Measurements from ENCODE around the gene PLA2G4E. TPM values are rescaled to one million over a fixed set of nuclear protein-coding genes. Genes with fewer than 3 reads are reported as not detected.

PLA2G4E gene
- total and polyA plus RNA-seq, 2 of the 13 experiments (the other 11 are each of a cell fraction or from before 2014, with no cell fraction given), result not detected

DNA sequence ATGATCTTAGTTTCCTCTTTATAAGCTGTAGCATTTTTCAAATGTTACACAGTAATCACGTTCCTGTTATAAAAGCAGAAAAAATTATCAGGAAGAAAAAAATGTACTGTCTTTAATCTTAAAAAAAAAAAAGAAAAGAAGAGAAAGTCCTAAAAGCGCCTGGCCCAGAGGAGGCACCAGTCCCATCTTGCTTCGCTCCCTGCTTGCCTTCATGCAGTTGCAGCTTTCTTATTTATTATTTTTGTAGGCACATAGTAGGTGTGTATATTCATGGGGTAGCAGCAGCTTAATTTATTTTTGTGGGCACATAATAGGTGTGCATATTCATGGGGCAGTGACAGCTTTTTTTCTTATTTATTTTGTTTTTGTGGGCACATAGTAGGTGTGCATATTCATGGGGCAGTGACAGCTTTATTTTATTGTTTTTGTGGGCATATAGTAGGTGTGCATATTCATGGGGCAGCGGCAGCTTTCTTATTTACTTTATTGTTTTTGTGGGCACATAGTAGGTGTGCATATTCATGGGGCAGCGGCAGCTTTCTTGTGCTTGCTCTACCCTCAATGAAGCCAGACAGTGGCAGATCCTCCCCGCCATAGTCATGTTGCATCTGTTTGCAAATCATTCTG lies 43.0 kb downstream of the PLA2G4E start:
- intact Hi-C loops (cut with micrococcal nuclease; ENCODE audit: unreplicated experiment), result no loop called here
- CTCF ChIA-PET (ENCODE audit: low intra/inter-chr PET ratio, low total read pairs), result no interaction called here

DNA sequence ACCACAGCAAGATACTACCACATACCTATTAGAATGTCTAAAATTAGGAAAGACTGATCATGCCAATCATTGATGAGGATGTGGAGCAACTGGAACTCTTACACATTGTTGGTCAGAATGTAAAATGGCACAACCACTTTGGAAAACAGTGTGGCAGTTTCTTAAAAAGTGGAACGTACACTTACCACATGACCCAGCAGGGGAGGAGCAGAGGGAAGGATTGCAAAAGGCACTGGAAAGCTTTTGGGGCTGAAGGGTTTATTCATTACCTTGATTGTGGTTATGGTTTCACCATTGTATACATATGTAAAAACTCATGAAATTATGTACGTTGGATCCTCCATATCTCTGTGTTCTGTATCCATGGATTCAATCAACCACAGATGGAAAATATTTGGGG lies 45.2 kb downstream of the PLA2G4E start:
- BruUV-seq (replicated peaks), result no TSS peak
- DNase-seq (ENCODE audit: low spot score) (no peak), ATAC-seq (no peak), FAIRE-seq (no peak)
- Histone ChIP-seq H3K27ac (ENCODE audit: extremely low read length, insufficient read depth, low read length) (no peak overlapping the region), H3K79me2 (ENCODE audit: insufficient read depth, low read length) (no peaks in the 10 kb centered on the region), H3K9me3 (ENCODE audit: low read length) (no peaks in the 10 kb centered on the region), H3K4me3 (replicated peaks in 1 of 3; ENCODE audit: insufficient read depth in 1 of 3, low read depth in 2 of 3, low read length in 3 of 3) (no peak overlapping the region), H3K4me1 (ENCODE audit: insufficient read depth, low read length) (peaks cover 28% of the 10 kb centered on the region), H3K27me3 (ENCODE audit: control insufficient read depth in 1 of 2, insufficient read depth in 2 of 2, low read length in 2 of 2) (peaks cover 0 to 12% of the 10 kb centered on the region in 2 experiments; a peak in 3 of 5 replicates), H3K4me2 (ENCODE audit: low read depth, low read length) (no peak overlapping the region), H3K36me3 (replicated peaks in 1 of 2; ENCODE audit: control insufficient read depth in 1 of 2, insufficient read depth in 2 of 2, low read length in 2 of 2) (no peaks in the 10 kb centered on the region), H2AFZ (ENCODE audit: low read length) (no peak overlapping the region), H4K20me1 (ENCODE audit: insufficient read depth, low read length) (no peaks in the 10 kb centered on the region), H3K9ac (ENCODE audit: insufficient read depth, low read depth, low read length) (no peak overlapping the region)
- ChIA-PET POLR2A (no interaction called here), CTCF (ENCODE audit: low intra/inter-chr PET ratio, low total read pairs) (no interaction called here)
- intact Hi-C loops (cut with micrococcal nuclease; ENCODE audit: unreplicated experiment), result no loop called here
- in situ Hi-C loops (cut with HindIII; ENCODE audit: extremely low pct_ligation_motif_present, low pct_unique_long_range_greater_than_20kb), result no loop called here
- 9% methylated on average over 2 of the region's 2 CpGs for WGBS (ENCODE audit: low lambda C conversion rate)
- TF ChIP-seq, protein P1, sequence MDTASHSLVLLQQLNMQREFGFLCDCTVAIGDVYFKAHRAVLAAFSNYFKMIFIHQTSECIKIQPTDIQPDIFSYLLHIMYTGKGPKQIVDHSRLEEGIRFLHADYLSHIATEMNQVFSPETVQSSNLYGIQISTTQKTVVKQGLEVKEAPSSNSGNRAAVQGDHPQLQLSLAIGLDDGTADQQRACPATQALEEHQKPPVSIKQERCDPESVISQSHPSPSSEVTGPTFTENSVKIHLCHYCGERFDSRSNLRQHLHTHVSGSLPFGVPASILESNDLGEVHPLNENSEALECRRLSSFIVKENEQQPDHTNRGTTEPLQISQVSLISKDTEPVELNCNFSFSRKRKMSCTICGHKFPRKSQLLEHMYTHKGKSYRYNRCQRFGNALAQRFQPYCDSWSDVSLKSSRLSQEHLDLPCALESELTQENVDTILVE (CRISPR knock-in tag; IDR thresholded peaks at IDR 0.05), result no peak
- TF ChIP-seq TSC22D2 (CRISPR knock-in tag; IDR thresholded peaks at IDR 0.05; ENCODE audit: borderline replicate concordance) (no peak), GTF2F1 (IDR thresholded peaks at IDR 0.05; ENCODE audit: low read length) (no peak), NFE2 (CRISPR knock-in tag; IDR thresholded peaks at IDR 0.05) (no peak), MTF1 (CRISPR knock-in tag; IDR thresholded peaks at IDR 0.05) (no peak), PHF8 (CRISPR knock-in tag; IDR thresholded peaks at IDR 0.05) (no peak)
- TF ChIP-seq, protein P2, sequence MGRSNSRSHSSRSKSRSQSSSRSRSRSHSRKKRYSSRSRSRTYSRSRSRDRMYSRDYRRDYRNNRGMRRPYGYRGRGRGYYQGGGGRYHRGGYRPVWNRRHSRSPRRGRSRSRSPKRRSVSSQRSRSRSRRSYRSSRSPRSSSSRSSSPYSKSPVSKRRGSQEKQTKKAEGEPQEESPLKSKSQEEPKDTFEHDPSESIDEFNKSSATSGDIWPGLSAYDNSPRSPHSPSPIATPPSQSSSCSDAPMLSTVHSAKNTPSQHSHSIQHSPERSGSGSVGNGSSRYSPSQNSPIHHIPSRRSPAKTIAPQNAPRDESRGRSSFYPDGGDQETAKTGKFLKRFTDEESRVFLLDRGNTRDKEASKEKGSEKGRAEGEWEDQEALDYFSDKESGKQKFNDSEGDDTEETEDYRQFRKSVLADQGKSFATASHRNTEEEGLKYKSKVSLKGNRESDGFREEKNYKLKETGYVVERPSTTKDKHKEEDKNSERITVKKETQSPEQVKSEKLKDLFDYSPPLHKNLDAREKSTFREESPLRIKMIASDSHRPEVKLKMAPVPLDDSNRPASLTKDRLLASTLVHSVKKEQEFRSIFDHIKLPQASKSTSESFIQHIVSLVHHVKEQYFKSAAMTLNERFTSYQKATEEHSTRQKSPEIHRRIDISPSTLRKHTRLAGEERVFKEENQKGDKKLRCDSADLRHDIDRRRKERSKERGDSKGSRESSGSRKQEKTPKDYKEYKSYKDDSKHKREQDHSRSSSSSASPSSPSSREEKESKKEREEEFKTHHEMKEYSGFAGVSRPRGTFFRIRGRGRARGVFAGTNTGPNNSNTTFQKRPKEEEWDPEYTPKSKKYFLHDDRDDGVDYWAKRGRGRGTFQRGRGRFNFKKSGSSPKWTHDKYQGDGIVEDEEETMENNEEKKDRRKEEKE (IDR thresholded peaks at IDR 0.05), result no peak
- TF ChIP-seq, protein P3, sequence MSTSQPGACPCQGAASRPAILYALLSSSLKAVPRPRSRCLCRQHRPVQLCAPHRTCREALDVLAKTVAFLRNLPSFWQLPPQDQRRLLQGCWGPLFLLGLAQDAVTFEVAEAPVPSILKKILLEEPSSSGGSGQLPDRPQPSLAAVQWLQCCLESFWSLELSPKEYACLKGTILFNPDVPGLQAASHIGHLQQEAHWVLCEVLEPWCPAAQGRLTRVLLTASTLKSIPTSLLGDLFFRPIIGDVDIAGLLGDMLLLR (CRISPR knock-in tag; IDR thresholded peaks at IDR 0.05), result no peak
- TF ChIP-seq, protein P4, sequence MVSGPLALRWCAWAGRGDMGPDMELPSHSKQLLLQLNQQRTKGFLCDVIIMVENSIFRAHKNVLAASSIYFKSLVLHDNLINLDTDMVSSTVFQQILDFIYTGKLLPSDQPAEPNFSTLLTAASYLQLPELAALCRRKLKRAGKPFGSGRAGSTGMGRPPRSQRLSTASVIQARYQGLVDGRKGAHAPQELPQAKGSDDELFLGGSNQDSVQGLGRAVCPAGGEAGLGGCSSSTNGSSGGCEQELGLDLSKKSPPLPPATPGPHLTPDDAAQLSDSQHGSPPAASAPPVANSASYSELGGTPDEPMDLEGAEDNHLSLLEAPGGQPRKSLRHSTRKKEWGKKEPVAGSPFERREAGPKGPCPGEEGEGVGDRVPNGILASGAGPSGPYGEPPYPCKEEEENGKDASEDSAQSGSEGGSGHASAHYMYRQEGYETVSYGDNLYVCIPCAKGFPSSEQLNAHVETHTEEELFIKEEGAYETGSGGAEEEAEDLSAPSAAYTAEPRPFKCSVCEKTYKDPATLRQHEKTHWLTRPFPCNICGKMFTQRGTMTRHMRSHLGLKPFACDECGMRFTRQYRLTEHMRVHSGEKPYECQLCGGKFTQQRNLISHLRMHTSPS (CRISPR knock-in tag; IDR thresholded peaks at IDR 0.05; ENCODE audit: low read depth), result no peak

More for the DNA sequence above, 43.0 kb downstream of the PLA2G4E start:
- Histone ChIP-seq H3K27me3 (ENCODE audit: control insufficient read depth in 1 of 2, insufficient read depth in 2 of 2, low read length in 2 of 2) (peaks cover 0 to 25% of the 10 kb centered on the region in 2 experiments; a peak in 4 of 5 replicates), H2AFZ (ENCODE audit: low read length) (no peak overlapping the region), H3K9me3 (ENCODE audit: low read length) (no peaks in the 10 kb centered on the region), H3K4me1 (ENCODE audit: insufficient read depth, low read length) (peaks cover 19% of the 10 kb centered on the region), H4K20me1 (ENCODE audit: insufficient read depth, low read length) (no peaks in the 10 kb centered on the region), H3K4me3 (replicated peaks in 1 of 3; ENCODE audit: insufficient read depth in 1 of 3, low read depth in 2 of 3, low read length in 3 of 3) (no peak overlapping the region), H3K36me3 (replicated peaks in 1 of 2; ENCODE audit: control insufficient read depth in 1 of 2, insufficient read depth in 2 of 2, low read length in 2 of 2) (no peaks in the 10 kb centered on the region), H3K79me2 (ENCODE audit: insufficient read depth, low read length) (no peaks in the 10 kb centered on the region), H3K27ac (ENCODE audit: extremely low read length, insufficient read depth, low read length) (no peak overlapping the region), H3K4me2 (ENCODE audit: low read depth, low read length) (peak overlapping the region; percentile 46), H3K9ac (ENCODE audit: insufficient read depth, low read depth, low read length) (no peak overlapping the region)
- POLR2A ChIA-PET, result no interaction called here
- no TSS peak for BruUV-seq (replicated peaks)
- 57% methylated on average over 6 of the region's 6 CpGs for WGBS (ENCODE audit: low lambda C conversion rate)
- FAIRE-seq, result no peak
- DNase-seq (ENCODE audit: low spot score), result no peak
- TF ChIP-seq ZKSCAN1 (IDR thresholded peaks at IDR 0.05; ENCODE audit: low read length), result peak; percentile 98
- TF ChIP-seq, protein P5, sequence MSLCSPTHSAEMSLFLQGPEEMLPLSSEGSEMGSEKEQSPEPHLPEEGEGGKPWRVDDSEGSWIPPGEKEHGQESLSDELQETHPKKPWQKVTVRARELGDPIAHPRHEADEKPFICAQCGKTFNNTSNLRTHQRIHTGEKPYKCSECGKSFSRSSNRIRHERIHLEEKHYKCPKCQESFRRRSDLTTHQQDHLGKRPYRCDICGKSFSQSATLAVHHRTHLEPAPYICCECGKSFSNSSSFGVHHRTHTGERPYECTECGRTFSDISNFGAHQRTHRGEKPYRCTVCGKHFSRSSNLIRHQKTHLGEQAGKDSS (CRISPR knock-in tag; IDR thresholded peaks at IDR 0.05; ENCODE audit: borderline replicate concordance, low read depth), result no peak
- in situ Hi-C loops (cut with HindIII; ENCODE audit: extremely low pct_ligation_motif_present, low pct_unique_long_range_greater_than_20kb), result no loop called here
- ATAC-seq, result no peak

All from HepG2 (cell line).